Thyroid gland (tissue), 4 donors: ENCODE measurements around the gene SRGAP1. TPM values are rescaled to one million over a fixed set of nuclear protein-coding genes. Genes with fewer than 3 reads are reported as not detected.

ENCODE experiments used
- DNase-seq, 2 donors: peaks; one replicate each; pipeline ENCODE4 v3.0.0-alpha.2; 2019
- H3K27ac ChIP-seq, 3 donors: fragments of 200-600 bp; sonication (generic); 1 replicate in 2 of 3; 2 replicates in 1 of 3; pipeline ENCODE4 v1.5.1; 2016 to 2019; ENCODE audit warnings: mild to moderate bottlenecking in 1 of 3, moderate library complexity in 1 of 3
- H3K27me3 ChIP-seq: fragments of 200-600 bp; sonication (generic); one replicate; pipeline ENCODE4 v1.5.1; 2019
- H3K36me3 ChIP-seq, 2 donors: fragments of 200-600 bp; sonication (generic); one replicate each; pipeline ENCODE4 v1.5.1; 2016 to 2019
- H3K4me1 ChIP-seq, 2 donors: fragments of 200-600 bp; sonication (generic); one replicate each; pipeline ENCODE4 v1.5.1; 2017 to 2019
- H3K4me3 ChIP-seq, 3 donors: fragments of 200-600 bp; sonication (generic); replicated peaks in 1 of 3; 1 replicate in 2 of 3; 2 replicates in 1 of 3; pipeline ENCODE4 v1.5.1; 2016; ENCODE audit warnings: mild to moderate bottlenecking in 1 of 3
- H3K9me3 ChIP-seq: fragments of 200-600 bp; sonication (generic); one replicate; pipeline ENCODE4 v1.5.1; 2017
- POLR2A ChIP-seq, 2 donors: fragments of 450-650 bp; IDR thresholded peaks; one replicate each; pipeline ENCODE4 v1.6.1; 2017; ENCODE audit warnings: antibody characterized with exemption in 2 of 2, mild to moderate bottlenecking in 2 of 2, moderate library complexity in 1 of 2
- WGBS, 2 donors: methylation state at CpG; one replicate each; pipeline ENCODE4 v1.1.5; 2017; 5-methylcytosine and 5-hydroxymethylcytosine counted together
- intact Hi-C: fragments of 100-400 bp; cut with DNase I; formaldehyde crosslinking; loops from one replicate; pipeline ENCODE4 v1.15.1; 2023
- total RNA-seq, 4 donors: library from RNA; depleted of rRNA; stranded (reverse); fragments of >200 nt; gene quantifications; one replicate each; pipeline ENCODE4 v1.2.3, GENCODE V29; 2016
- TF ChIP-seq, protein P1 (sequence below), 6 experiments: fragments of 200-600 bp in 3 of 6; fragments of 450-650 bp in 3 of 6; sonication (generic) in 3 of 6; IDR thresholded peaks; one replicate each; pipeline ENCODE4 v1.5.1; 2016 to 2019; ENCODE audit warnings: antibody characterized with exemption in 6 of 6, mild to moderate bottlenecking in 2 of 6, inconsistent platforms in 1 of 6, moderate library complexity in 1 of 6

Gene SRGAP1
- total RNA-seq, 4 donors from 2014 or later, result 14.1 to 26.3 (median 20.9) TPM

DNA sequence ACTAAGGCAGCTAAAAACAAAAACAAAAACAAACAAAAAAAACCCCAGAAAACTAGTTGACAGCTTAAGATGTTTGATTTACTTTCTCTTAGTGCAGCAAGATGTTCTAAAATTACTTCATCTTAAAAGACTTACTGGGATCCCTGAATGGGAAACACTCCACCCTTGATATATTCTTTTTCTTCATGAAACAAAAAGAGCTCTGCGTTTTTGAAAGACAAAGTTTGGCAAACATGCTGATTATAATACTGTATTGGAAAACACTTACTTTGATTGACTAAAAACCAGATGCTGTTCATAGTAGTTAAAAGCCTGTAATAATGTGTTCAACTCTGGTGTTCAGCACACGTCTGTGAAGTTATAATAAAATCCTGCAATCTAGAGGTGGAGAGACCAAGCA, 136.8 kb downstream of the SRGAP1 start:
- TF ChIP-seq, protein P1, sequence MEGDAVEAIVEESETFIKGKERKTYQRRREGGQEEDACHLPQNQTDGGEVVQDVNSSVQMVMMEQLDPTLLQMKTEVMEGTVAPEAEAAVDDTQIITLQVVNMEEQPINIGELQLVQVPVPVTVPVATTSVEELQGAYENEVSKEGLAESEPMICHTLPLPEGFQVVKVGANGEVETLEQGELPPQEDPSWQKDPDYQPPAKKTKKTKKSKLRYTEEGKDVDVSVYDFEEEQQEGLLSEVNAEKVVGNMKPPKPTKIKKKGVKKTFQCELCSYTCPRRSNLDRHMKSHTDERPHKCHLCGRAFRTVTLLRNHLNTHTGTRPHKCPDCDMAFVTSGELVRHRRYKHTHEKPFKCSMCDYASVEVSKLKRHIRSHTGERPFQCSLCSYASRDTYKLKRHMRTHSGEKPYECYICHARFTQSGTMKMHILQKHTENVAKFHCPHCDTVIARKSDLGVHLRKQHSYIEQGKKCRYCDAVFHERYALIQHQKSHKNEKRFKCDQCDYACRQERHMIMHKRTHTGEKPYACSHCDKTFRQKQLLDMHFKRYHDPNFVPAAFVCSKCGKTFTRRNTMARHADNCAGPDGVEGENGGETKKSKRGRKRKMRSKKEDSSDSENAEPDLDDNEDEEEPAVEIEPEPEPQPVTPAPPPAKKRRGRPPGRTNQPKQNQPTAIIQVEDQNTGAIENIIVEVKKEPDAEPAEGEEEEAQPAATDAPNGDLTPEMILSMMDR (IDR thresholded peaks at IDR 0.05), result no peak
- TF ChIP-seq POLR2A (IDR thresholded peaks at IDR 0.05), result no peak
- Histone ChIP-seq H3K36me3 (no peaks in the 10 kb centered on the region), H3K9me3 (no peaks in the 10 kb centered on the region), H3K27ac (no peak overlapping the region), H3K27me3 (no peaks in the 10 kb centered on the region), H3K4me1 (no peaks in the 10 kb centered on the region), H3K4me3 (no peak overlapping the region)
- 70 to 86% methylated on average over 2 of the region's 2 CpGs for WGBS, 2 donors
- intact Hi-C loops, result no loop called here
- no peak for DNase-seq

GRCh38 chr12:63982604-63983295, 138.2 kb downstream of the SRGAP1 start:
- 83 to 88% methylated on average over 4 of the region's 4 CpGs for WGBS, 2 donors
- Histone ChIP-seq H3K4me1 (no peaks in the 10 kb centered on the region), H3K4me3 (no peak overlapping the region), H3K36me3 (no peaks in the 10 kb centered on the region), H3K27me3 (no peaks in the 10 kb centered on the region), H3K9me3 (no peaks in the 10 kb centered on the region), H3K27ac (no peak overlapping the region)
- TF ChIP-seq, protein P1 (IDR thresholded peaks at IDR 0.05), result no peak
- intact Hi-C loops, result no loop called here
- no peak for DNase-seq

DNA sequence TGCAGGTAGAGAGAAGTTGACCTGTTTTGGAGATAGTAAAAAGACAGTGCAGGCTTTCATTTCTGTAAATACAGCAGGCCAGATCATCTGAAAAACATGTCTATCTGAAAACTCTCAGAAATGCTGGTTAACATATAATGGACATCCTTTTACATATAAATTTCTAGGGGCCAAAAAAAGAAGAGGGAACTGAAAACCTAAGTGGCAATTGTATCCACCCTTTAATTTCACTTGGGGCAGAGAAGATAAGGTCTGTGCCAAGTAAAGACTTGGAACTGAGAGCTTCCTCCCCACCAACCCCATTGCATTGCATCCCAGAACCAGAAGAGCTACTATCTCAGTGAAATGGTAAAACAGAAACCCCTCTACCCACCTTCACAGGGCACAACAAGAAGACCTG, 141.0 kb downstream of the SRGAP1 start:
- DNase-seq, result no peak
- H3K27me3 ChIP-seq, result no peaks in the 10 kb centered on the region
- no peak overlapping the region for H3K4me3 ChIP-seq
- TF ChIP-seq, protein P1 (IDR thresholded peaks at IDR 0.05), result no peak
- no peak for TF ChIP-seq POLR2A (IDR thresholded peaks at IDR 0.05)
- no peaks in the 10 kb centered on the region for H3K36me3 ChIP-seq
- no peak overlapping the region for H3K27ac ChIP-seq
- intact Hi-C loops, result no loop called here
- no peaks in the 10 kb centered on the region for H3K9me3 ChIP-seq
- peaks cover 6 to 12% of the 10 kb centered on the region in 2 donors for H3K4me1 ChIP-seq

GRCh38 chr12:63985945-63986344, 141.4 kb downstream of the SRGAP1 start:
- intact Hi-C loops, result no loop called here
- Histone ChIP-seq H3K36me3 (no peaks in the 10 kb centered on the region), H3K27me3 (no peaks in the 10 kb centered on the region), H3K9me3 (no peaks in the 10 kb centered on the region), H3K4me1 (peaks cover 11 to 17% of the 10 kb centered on the region in 2 donors), H3K27ac (no peak overlapping the region), H3K4me3 (no peak overlapping the region)
- 73 to 86% methylated on average over 2 of the region's 2 CpGs for WGBS, 2 donors
- DNase-seq, result no peak
- TF ChIP-seq, protein P1 (IDR thresholded peaks at IDR 0.05), result no peak
- TF ChIP-seq POLR2A (IDR thresholded peaks at IDR 0.05), result no peak

GRCh38 chr12:63989301-63989845, 144.9 kb downstream of the SRGAP1 start:
- H3K27me3 ChIP-seq, result no peaks in the 10 kb centered on the region
- WGBS, 2 donors, result 28 to 30% methylated on average over 2 of the region's 2 CpGs
- peak overlapping the region in 1 of 3 donors; percentile 15 for H3K27ac ChIP-seq
- H3K4me3 ChIP-seq, result no peak overlapping the region
- DNase-seq, result peak in 1 of 2 donors; percentile 26
- TF ChIP-seq, protein P1 (IDR thresholded peaks at IDR 0.05), result no peak
- TF ChIP-seq POLR2A (IDR thresholded peaks at IDR 0.05), result no peak
- peaks cover 29 to 32% of the 10 kb centered on the region in 2 donors for H3K4me1 ChIP-seq
- no peaks in the 10 kb centered on the region for H3K36me3 ChIP-seq
- H3K9me3 ChIP-seq, result no peaks in the 10 kb centered on the region
- intact Hi-C loops, result no loop called here
